ENCODE results near the gene D2HGDH.

DNA sequence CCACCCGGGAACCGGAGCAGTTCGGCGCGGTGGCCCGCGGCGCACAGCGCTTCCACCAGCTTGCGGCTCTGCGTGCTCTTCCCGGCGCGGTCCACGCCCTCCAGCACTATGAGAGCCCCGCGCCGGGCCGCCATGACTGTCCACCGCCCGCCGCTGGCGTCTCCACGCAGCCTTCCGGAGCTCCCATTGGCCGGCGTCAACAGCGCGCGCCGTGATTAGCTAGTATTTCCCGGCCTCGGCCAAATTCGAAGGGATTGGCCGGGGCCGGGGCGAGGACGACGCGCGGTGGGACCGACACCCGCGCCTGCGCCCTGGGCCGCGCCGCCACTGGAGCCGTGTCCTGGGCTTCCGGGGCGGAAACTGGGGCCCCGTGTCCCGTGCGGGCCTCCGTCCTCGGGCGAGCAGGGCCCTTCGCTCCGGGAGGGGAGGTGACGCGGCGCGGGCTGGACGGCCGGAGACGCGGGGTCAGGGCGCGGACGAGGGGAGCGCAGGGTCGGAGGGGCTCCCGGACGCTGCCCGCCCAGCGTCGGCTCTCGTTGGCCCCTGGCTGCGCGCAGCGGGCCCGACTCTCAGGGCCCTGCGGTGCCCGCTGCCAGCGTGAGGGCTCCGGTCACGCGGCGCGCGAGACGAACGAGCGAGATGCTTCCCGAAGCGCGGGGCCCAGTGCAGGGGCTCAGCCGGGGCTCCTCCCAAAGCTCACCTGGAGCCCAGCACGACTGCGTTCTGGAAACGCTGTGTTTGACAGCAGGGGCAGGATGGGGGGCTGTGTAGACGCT lies 47.6 kb upstream of the D2HGDH start, which contains the start of gene DTYMK:
- peak; percentile 30 to 85 for TF ChIP-seq POLR2A (IDR thresholded peaks at IDR 0.05)
- TF ChIP-seq, protein P1, sequence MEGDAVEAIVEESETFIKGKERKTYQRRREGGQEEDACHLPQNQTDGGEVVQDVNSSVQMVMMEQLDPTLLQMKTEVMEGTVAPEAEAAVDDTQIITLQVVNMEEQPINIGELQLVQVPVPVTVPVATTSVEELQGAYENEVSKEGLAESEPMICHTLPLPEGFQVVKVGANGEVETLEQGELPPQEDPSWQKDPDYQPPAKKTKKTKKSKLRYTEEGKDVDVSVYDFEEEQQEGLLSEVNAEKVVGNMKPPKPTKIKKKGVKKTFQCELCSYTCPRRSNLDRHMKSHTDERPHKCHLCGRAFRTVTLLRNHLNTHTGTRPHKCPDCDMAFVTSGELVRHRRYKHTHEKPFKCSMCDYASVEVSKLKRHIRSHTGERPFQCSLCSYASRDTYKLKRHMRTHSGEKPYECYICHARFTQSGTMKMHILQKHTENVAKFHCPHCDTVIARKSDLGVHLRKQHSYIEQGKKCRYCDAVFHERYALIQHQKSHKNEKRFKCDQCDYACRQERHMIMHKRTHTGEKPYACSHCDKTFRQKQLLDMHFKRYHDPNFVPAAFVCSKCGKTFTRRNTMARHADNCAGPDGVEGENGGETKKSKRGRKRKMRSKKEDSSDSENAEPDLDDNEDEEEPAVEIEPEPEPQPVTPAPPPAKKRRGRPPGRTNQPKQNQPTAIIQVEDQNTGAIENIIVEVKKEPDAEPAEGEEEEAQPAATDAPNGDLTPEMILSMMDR (IDR thresholded peaks at IDR 0.05): peak in 1 of 6 experiments; percentile 8

Data from thyroid gland (tissue), 4 donors.